ENCODE measurements around the gene LRRC56.

Gene LRRC56

GRCh38 chr11:592501-592900 lies 55.2 kb downstream of the LRRC56 start:
- POLR2A ChIA-PET (ENCODE audit: low non-redundant PET), result no interaction called here
- no peak for TF ChIP-seq CTCF (conservative IDR thresholded peaks at IDR 0.05; ENCODE audit: low read depth)
- H3K27ac ChIP-seq, result no peak overlapping the region
- CTCF ChIA-PET, result no interaction called here
- no peak for DNase-seq (ENCODE audit: low spot score)

- no peak for DNase-seq (ENCODE audit: low spot score)
- no peak for TF ChIP-seq CTCF (conservative IDR thresholded peaks at IDR 0.05; ENCODE audit: low read depth)
- H3K27ac ChIP-seq, result no peak overlapping the region
- ChIA-PET POLR2A (ENCODE audit: low non-redundant PET) (no interaction called here), CTCF (no interaction called here)
Measured at GRCh38 chr11:592918-593317, 55.6 kb downstream of the LRRC56 start.

- POLR2A ChIA-PET (ENCODE audit: low non-redundant PET), result no interaction called here
- 0 out of 2 replicates have a peak overlapping the region, but pooled peaks have one; percentile 35 for H3K27ac ChIP-seq
- no peak for DNase-seq (ENCODE audit: low spot score)
- TF ChIP-seq CTCF (conservative IDR thresholded peaks at IDR 0.05; ENCODE audit: low read depth), result no peak
- CTCF ChIA-PET, result no interaction called here
Measured at GRCh38 chr11:593347-593746, 56.0 kb downstream of the LRRC56 start.

GRCh38 chr11:595400-595799 lies 58.1 kb downstream of the LRRC56 start:
- POLR2A ChIA-PET (ENCODE audit: low non-redundant PET), result no interaction called here
- no peak for TF ChIP-seq CTCF (conservative IDR thresholded peaks at IDR 0.05; ENCODE audit: low read depth)
- DNase-seq (ENCODE audit: low spot score), result no peak
- CTCF ChIA-PET, result no interaction called here
- peak overlapping the region; percentile 43 for H3K27ac ChIP-seq

- ChIA-PET CTCF (interaction anchor here (0.6 kb wide), 1 partner anchor 85 kb away, joined by 4 read pairs; no protein-coding TSS in a partner anchor), POLR2A (ENCODE audit: low non-redundant PET) (no interaction called here)
- no peak for TF ChIP-seq CTCF (conservative IDR thresholded peaks at IDR 0.05; ENCODE audit: low read depth)
- H3K27ac ChIP-seq, result no peak overlapping the region; the same call in none of the 2 replicates
- DNase-seq (ENCODE audit: low spot score), result no peak
Measured at GRCh38 chr11:596374-596773, 59.0 kb downstream of the LRRC56 start.

- CTCF ChIA-PET, result no interaction called here
- DNase-seq (ENCODE audit: low spot score), result no peak
- TF ChIP-seq CTCF (conservative IDR thresholded peaks at IDR 0.05; ENCODE audit: low read depth), result no peak
- peak overlapping the region; percentile 2; the same call in 1 of the 2 replicates for H3K27ac ChIP-seq
- POLR2A ChIA-PET (ENCODE audit: low non-redundant PET), result no interaction called here
Measured at GRCh38 chr11:597166-597725, 59.9 kb downstream of the LRRC56 start.
